Cardiac fibroblast (primary cell): Measurements from ENCODE around the gene HOXD4.
A peak's percentile ranks its signal among the peaks of the same experiment; 100 is the strongest.

Source experiments
- DNase-seq, 2 donors: peaks; one replicate each; pipeline versions ENCODE4 v3.0.0 to v3.0.0-alpha.2; 2010; ENCODE audit warnings: low read depth in 2 of 2
- H3K4me3 ChIP-seq, 2 donors: replicated peaks in 1 of 2; 1 replicate in 1 of 2; 2 replicates in 1 of 2; pipeline ENCODE4 v1.5.1; 2011; ENCODE audit warnings: low read depth in 2 of 2, low read length in 2 of 2, mild to moderate bottlenecking in 2 of 2, moderate library complexity in 1 of 2
- CTCF ChIP-seq: IDR thresholded peaks from one replicate; pipeline ENCODE4 v1.5.1; 2011; ENCODE audit warnings: low read depth, mild to moderate bottlenecking, low read length, inconsistent platforms

The HOXD4 gene

GRCh38 chr2:176159663-176160250 is 8.4 kb downstream of the HOXD4 start:
- TF ChIP-seq CTCF: no peak
- no peak overlapping the region for H3K4me3 ChIP-seq
- no peak for DNase-seq

GRCh38 chr2:176160251-176160985 is 9.1 kb downstream of the HOXD4 start:
- peak in 1 of 2 donors; percentile 9 for DNase-seq
- no peak for TF ChIP-seq CTCF
- no peak overlapping the region for H3K4me3 ChIP-seq

- no peak overlapping the region for H3K4me3 ChIP-seq
- no peak for DNase-seq
- no peak for TF ChIP-seq CTCF
These were observed 9.9 kb downstream of the HOXD4 start for GRCh38 chr2:176160986-176161824.

GRCh38 chr2:176161825-176162626 is 10.7 kb downstream of the HOXD4 start:
- TF ChIP-seq CTCF: no peak
- peak; percentile 14 to 26 for DNase-seq
- no peak overlapping the region for H3K4me3 ChIP-seq

GRCh38 chr2:176162911-176163671 is 11.7 kb downstream of the HOXD4 start:
- TF ChIP-seq CTCF: no peak
- DNase-seq: no peak
- no peak overlapping the region for H3K4me3 ChIP-seq

GRCh38 chr2:176163672-176164056 is 12.3 kb downstream of the HOXD4 start:
- TF ChIP-seq CTCF: no peak
- no peak overlapping the region for H3K4me3 ChIP-seq
- no peak for DNase-seq
